ENCODE results near the gene PRKD1.
A peak's percentile ranks its signal among the peaks of the same experiment; 100 is the strongest.
"Not testable (repeated sequence)": the region's sequence is repeated elsewhere in the genome, so short reads cannot be mapped to it uniquely, and the experiment has no call there.

Gene PRKD1

DNA sequence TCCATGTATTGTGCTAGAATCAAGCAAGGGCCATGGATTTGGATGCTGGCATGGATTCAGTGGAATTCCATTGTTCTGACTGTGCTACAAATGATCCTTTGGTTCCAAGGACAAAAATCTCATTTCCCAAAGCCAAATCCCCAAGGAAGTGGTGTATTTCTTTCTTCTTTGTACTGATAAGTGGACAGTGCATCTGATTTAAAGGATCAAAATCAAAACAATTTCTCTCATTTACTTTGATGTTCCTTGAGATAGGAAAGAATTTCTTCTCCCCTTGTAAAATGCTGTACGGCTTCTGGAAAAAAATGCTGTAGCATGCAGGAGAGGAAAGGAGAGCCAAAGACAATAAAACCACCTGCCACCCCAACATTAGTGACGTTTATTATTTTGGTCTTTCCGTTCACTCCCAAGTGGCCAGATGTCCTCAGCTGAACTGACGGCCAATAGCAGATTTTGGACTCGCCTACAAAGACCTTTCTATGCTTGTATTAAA, 185.7 kb downstream of the PRKD1 start:
- DNase-seq (ENCODE audit: low spot score), result no peak

DNA sequence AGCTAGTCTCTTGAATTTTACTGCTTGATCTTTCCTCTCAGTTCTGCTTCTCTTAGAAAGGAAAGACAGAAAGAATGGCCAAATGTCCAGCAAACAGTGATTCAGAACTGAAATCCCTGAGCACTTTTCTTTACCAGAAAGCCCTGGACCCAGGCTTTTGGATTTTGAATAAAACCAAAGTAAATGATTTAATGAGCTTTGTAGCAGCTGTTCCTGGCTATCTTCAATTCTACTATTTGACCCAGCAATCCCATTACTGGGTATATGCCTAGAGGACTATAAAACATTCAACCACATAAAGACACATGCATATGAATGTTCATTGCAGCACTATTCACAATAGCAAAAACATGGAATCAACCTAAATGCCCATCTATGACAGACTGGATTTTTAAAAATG, 187.2 kb downstream of the PRKD1 start:
- no peak for DNase-seq (ENCODE audit: low spot score)

DNA sequence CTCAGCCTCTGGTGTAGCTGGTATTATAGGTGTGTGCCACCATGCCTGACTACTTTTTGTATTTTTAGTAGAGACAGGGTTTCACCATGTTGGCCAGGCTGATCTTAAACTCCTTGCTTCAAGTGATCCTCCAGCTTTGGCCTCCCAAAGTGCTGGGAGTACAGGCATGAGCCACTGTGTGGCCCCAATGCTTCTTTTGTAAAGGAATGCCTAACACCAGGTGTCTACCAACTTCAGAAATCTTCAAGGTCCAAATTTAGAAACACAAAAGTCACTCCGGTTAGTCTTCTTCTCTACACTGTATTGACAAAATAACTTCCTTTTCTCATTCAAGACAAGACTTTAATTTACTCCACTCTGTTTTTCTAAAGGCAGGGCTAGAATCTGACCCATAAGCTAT, 188.7 kb downstream of the PRKD1 start:
- no peak for DNase-seq (ENCODE audit: low spot score)

- no peak for DNase-seq (ENCODE audit: low spot score)
These were observed 189.6 kb downstream of the PRKD1 start for GRCh38 chr14:29738056-29738455.

- no peak for DNase-seq (ENCODE audit: low spot score)
These were observed 192.2 kb downstream of the PRKD1 start for GRCh38 chr14:29735459-29735858.

DNA sequence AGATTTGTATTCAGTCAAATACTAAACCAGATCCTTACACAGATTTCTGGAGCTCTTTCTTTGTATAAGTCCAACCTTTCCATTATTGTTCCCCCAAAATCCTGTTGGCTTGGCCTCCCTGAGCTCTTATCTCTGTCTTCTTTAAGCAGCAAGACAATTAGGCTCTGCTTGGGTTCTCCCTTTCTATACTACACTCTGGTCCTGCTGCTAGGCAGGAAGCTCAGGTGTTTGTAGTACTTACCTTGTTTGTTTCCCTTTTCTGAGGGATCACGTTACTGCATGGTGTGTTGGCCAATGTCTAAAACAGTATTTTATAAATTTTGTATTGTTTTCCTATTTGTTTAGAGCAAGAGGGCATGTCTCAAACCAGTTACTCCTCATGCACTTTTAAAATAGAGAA, 192.9 kb downstream of the PRKD1 start:
- peak; percentile 10 for DNase-seq (ENCODE audit: low spot score)

GRCh38 chr14:29726560-29727331, 200.9 kb downstream of the PRKD1 start:
- not testable (repeated sequence) for DNase-seq (ENCODE audit: low spot score)

DNA sequence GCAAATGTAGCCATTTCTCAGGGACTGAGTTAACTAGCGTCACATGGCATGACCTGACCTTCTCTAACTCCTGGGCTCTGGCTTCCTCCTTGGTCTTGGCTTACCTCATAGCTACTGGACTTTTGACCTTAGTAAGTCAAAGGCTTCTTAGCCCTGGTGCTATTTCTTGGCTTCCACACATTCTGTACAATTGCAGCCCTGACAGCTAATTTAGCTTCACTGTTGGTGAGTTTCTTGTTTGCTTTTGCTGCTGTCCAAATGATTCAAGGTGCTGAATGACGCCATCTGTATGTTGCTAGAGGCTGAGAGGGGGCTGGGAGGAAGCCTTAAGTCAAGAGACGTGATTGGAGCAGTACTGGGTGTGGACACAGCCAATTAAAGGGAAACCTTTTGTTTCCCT, 202.7 kb downstream of the PRKD1 start:
- peak; percentile 42 for DNase-seq (ENCODE audit: low spot score)

- no peak for DNase-seq (ENCODE audit: low spot score)
These were observed 204.8 kb downstream of the PRKD1 start for GRCh38 chr14:29722831-29723230.

DNA sequence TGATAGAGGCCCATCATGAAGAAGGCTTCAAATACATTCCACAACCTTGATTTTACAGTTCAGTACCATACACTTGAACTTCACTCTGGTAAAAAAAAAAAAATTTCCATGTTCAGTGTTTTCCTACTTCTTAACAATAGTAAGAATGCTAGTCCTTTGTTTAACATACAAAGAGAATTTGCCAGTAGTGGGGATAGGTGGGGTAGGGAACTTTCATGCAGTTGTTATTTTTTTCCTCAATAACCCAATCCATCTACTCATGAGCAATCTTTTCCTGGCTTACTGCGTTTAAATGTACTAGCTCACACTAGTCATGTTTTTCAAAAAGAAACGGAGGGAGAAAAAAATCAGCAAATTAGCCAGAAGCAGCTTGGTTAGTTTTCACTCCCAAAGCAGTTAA, 206.1 kb downstream of the PRKD1 start:
- DNase-seq (ENCODE audit: low spot score), result no peak

GRCh38 chr14:29717901-29718300, 209.7 kb downstream of the PRKD1 start:
- DNase-seq (ENCODE audit: low spot score), result no peak

- no peak for DNase-seq (ENCODE audit: low spot score)
These were observed 211.5 kb downstream of the PRKD1 start for GRCh38 chr14:29716150-29716549.

DNA sequence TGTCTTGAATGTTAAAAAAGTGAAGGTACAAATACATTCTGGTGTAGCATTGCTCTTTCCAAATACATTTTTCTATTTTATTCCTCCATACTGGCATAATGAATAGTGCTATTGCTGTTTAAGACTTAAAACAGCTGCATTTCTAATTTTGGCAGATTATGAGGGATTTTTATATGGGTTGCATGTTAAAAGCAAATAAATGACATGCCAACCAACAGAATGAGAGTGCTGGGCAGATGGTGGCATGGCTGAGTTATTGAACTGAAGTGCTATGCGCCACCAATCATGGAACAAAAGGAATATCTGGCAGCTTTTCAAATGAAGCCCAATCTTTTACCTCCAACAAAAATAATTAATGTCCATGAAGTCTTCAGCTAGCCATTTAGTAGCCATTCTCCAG, 215.0 kb downstream of the PRKD1 start:
- DNase-seq (ENCODE audit: low spot score), result no peak

DNA sequence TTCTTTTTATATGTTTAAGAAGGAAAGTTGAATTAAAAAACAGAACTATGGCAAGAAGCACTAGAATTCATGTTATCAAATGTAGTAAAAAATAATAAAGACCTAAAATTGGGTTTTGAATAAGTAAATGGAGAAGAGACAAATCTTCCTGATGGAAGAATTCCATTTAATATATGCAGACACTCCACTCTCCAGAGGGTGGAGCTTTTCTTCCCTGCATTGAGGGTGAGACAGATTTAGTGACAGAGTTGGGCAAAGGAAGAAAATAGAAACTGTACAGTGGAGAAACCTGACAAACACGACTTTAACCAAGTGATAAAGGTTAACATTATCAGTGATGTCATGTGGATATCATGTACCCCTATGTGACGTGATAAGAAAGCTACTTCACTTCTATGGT, 217.6 kb downstream of the PRKD1 start:
- DNase-seq (ENCODE audit: low spot score), result no peak

GRCh38 chr14:29709490-29709889, 218.2 kb downstream of the PRKD1 start:
- DNase-seq (ENCODE audit: low spot score), result no peak

DNA sequence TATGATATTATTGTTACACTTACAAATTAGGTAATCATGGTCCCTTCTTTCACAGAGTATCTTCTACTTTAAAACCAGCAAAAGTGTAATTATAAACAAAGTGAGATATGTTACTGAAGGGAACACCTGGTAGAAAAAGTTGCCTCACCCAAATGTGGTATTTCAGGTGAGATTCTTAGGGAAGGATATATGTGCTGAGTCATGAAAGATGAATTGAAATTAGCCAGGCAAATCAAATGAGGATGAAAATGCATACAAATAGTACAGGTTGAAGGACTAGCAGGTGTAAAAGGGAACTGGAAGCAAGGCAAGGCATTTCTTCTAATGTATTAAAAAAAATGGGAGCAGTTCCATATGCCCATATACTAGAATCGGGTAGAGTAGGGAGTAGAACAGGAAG, 220.9 kb downstream of the PRKD1 start:
- DNase-seq (ENCODE audit: low spot score), result no peak

DNA sequence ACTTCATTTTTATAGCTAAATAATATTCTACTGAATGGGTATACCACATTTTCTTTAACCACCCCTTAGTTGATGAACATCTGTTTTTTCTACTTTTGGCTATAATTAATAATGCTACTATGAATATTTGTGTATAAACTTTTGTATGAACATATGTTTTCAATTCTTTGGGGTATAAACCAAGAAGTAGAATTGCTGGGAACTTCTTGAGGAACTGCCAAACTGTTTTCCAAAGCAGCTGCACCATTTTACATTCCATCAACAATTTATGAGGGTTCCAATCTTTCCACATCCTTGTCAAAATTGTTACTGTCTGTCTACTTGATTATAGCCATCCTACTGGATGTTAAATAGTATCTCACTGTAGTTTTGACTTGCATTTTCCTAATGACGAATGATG, 221.8 kb downstream of the PRKD1 start:
- no peak for DNase-seq (ENCODE audit: low spot score)

DNA sequence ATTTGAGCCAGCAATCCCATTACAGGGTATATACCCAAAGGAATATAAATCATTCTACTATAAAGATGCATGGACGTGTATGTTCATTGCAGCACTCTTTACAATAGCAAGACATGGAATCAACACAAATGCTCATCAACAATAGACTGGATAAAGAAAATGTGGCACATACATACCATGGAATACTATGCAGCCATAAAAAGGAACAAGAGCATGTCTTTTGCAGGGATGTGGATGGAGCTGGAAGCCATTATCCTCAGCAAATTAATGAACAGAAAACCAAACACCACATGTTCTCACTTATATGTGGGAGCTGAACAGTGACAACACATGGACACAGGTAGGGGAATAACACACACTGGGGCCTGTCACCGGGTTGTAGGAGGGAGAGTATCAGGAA, 238.1 kb downstream of the PRKD1 start:
- not testable (repeated sequence) for DNase-seq (ENCODE audit: low spot score)

- DNase-seq (ENCODE audit: low spot score), result no peak
These were observed 239.8 kb downstream of the PRKD1 start for GRCh38 chr14:29687866-29688265.

DNA sequence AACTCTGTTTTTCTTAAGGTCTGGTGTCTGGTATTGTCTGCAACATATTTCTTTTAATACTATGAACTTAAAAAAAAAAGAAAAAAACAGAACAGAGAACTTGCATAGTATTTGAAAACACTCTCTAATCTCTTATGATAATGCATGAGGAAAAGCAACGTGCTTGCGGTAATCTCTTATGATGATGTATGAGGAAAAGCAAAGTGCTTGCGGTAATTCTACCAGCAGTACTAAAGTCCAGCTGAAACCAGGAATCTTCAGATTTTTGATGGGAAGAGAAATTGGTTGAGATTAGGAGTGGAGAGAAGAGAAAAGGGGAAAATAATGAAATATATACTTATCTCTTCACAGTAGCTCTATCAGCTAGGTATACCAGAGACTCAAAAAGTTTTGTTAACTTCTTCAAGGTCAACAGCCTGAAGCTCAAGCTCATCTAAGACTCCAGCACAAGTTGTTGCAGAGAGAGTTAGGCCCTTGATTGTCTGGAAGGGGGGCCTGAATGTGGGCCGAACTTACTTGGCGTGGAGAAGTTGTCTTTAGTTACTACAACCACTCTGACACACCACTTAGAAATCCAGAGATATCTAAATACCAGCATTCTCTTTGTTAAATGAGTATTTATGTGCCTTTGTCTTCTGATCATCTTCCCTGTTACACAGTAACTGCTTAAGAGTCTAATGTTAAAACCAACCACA, 240.4 kb downstream of the PRKD1 start:
- no peak for DNase-seq (ENCODE audit: low spot score)

- no peak for DNase-seq (ENCODE audit: low spot score)
These were observed 242.7 kb downstream of the PRKD1 start for GRCh38 chr14:29684926-29685325.

DNA sequence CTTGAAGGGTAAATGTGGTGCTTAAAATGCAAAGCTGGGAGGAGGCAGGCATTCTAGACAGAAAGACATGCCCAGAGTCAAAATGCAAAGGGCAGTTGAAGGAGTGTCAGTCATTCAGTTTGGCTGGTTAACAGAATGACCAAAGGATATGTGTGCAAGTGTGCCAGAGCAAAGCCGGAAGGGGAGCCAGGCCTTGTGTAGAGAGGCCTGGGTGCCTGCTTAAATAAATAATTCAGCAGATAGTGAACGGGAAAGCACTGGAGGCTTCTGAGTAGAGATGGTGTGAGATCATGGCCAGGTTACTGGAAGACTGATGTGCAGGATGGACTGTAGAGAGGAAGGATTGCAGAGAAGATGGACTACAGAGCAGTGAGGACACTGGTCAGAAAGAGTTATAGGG, 244.9 kb downstream of the PRKD1 start:
- DNase-seq (ENCODE audit: low spot score), result no peak

- DNase-seq (ENCODE audit: low spot score), result no peak
These were observed 246.3 kb downstream of the PRKD1 start for GRCh38 chr14:29681316-29681715.

Measured in iPS-NIHi11 (cell line).